Fibroblast of skin of scalp (primary cell): ENCODE results near the gene TMEM209. TPM values are rescaled to one million over a fixed set of nuclear protein-coding genes. Genes with fewer than 3 reads are reported as not detected.
A peak's percentile ranks its signal among the peaks of the same experiment; 100 is the strongest.
"Not testable (repeated sequence)": the region's sequence is repeated elsewhere in the genome, so short reads cannot be mapped to it uniquely, and the experiment has no call there.

Experiments used
- DNase-seq: peaks from one replicate; pipeline ENCODE4 v3.0.0-alpha.2; 2013
- polyA plus RNA-seq, 2 experiments: library from polyadenylated mRNA; unstranded; fragments of 120-200 nt; gene quantifications; one replicate each; pipeline ENCODE4 v1.2.1, GENCODE V29; 2013; ENCODE audit not compliant: insufficient read length in 2 of 2

Gene TMEM209
- 11.2 TPM for polyA plus RNA-seq (2013, experiment 1 of 2; ENCODE audit: insufficient read length)
- 12.7 TPM for polyA plus RNA-seq (2013, experiment 2 of 2; ENCODE audit: insufficient read length)

DNA sequence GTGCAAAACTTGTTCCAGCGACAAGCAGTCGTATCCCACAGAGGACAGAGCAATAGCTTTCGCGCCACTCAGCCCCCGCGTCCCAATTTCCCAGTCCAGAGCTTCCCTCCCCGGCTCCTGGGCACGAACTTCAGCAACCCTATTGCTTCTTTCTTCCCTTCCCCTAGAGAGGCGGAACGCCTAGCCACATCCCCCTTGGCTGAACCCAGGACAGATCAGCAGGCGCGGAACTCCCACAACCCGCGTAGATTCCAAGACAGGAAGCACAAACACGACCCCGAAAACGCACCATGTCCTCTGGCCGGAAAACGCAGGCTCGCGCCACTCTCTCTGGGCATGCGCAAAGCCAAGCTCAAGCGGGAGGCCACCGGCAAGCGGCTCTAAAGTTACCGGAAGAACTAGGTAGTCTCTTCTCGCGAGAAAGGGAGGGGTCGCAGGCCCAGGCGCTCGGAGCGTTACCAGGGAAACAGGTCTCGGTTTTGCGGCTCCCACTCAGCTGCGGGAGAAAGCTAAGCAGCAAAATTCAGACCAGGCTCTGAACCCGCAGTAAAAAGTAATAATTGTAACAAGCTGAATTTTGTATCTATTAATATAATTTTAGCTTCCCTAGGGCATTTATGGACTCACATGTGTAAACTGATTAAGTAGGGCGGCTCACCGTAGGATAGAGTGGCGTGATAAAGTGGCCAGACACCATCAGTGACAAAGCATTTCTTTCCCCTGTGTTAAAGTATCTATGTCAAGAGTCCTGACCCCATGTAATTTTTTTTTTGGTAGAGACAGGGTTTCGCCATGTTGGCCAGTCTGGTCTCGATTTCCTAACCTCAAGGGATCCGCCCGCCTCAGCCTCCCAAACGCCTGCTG, at the start of gene TMEM209:
Gene TMEM209, minus strand, starts transcription at position 323 of the 864 bp plus-strand sequence. Its CDS starts 31 bp downstream, at position 292.
- DNase-seq = peak; percentile 98

DNA sequence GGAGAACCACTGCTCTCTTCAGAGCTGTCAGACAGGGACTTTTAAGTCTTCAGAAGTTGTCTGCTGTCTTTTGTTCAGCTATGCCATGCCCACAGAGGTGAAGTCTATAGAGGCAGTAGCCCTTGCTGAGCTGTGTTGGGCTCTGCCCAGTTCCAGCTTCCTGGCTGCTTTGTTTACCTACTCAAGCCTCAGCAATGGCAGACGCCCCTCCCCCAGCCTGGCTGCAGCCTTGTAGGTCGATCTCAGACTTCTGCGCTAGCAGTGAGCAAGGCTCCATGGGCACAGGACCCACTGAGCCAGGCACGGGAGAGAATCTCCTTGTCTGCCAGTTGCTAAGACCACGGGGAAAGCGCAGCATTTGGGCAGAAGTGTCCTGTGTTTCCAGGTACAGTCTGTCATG, 49.3 kb upstream of the TMEM209 start:
- no peak for DNase-seq

DNA sequence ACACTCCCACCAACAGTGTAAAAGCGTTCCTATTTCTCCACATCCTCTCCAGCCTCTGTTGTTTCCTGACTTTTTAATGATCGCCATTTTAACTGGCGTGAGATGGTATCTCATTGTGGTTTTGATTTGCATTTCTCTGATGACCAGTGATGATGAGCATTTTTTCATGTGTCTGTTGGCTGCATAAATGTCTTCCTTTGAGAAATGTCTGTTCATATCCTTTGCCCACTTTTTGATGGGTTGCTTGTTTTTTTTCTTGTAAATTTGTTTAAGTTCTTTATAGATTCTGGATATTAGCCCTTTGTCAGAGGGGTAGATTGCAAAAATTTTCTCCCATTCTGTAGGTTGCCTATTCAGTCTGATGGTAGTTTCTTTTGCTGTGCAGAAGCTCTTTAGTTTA, 44.4 kb upstream of the TMEM209 start:
- DNase-seq = not testable (repeated sequence)

DNA sequence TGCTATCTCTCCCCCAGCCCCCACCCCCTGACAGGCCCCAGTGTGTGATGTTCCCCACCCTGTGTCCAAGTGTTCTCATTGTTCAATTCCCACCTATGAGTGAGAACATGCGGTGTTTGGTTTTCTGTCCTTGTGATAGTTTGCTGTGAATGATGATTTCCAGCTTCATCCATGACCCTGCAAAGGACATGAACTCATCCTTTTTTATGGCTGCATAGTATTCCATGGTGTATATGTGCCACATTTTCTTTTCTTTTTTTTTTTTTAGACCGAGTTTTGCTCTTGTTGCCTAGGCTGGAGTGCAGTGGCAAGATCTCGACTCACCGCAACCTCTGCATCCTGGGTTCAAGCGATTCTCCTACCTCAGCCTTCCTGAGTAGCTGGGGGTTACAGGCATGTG, 43.6 kb upstream of the TMEM209 start:
- DNase-seq = not testable (repeated sequence)

DNA sequence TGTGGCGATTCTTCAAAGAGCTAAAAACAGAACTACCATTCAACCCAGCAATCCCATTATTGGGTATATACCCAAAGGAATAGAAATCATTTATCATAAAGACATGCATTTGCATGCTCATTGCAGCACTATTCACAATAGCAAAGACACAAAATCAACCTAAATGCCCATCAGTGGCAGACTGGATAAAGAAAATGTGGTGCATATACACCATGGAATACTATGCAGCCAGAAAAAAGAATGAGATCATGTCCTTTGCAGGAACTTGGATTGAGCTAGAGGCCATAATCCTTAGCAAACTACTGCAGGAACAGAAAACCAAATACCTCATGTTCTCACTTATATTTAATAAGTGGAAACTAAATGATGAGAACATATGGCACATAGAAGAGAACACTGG, 41.3 kb upstream of the TMEM209 start:
- not testable (repeated sequence) for DNase-seq

DNA sequence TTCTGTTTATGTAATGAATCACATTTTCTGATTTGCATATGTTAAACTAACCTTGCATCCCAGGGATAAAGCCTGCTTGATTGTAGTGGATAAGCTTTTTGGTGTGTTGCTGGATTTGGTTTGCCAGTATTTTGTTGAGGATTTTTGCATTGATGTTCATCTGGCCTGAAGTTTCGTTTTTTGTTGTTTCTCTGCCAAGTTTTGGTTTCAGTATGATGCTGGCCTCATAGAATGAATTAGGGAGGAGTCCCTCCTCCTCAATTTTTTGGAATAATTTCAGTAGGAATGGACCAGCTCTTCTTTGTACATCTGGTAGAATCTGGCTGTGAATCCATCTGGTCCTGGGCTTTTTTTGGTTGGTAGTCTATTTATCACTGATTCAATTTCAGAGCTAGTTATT, 38.3 kb upstream of the TMEM209 start:
- DNase-seq = peak; percentile 30

DNA sequence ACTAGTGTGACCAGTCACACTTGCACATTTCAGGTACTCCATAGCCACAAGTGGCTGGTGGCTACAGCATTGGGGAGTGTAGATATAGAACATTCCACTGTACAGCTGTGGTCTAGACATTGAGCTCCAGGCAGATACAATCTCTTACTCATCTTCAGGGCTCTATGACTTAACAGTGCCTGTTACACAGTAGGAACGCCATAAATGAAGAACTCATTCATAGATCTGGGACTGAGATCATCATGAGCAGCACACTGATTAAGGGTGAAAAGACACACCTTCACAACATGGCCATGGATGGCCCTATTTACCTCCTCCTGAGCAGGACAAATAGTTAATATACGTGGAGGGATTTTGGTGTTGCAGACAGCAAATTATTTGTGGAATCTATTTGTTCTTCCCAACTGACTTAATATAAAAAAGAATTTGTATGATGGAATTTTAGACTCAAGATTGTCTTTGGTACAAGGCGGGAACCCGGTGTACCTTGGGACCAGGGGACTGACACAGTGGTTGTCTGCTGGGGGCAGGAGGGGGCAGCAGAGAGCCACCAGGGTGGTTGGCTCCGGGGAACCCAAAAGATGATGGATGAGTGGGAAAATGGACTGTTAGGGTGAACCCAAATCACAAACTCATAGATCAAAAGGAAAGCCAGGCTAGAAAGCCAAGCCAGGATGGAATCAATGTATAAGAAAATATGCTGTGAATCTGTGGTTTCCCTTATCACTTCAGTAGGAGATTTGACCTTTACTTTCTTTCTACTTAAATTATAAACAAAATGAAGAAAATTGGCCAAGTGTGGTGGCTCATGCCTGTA, 37.2 kb upstream of the TMEM209 start:
- peak; percentile 59 for DNase-seq

DNA sequence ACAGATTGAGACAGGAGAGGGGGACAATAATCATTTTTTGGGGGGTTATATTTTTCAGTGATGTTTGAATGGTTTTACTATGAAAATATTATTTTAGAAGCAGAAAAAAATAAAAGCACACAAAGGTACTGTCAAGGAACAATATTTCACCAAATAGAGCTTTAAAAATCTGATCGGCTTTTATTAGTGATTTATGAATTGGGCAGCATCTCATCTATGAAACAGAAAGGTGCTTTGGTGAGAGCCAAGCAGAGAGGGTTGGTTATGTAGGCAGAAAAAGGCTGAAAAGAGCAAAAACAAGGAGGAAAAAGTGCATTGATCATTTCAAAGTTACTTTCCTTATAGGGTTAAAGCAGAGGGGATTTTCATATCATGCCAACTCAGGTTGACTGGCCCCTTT, 35.0 kb upstream of the TMEM209 start:
- no peak for DNase-seq

DNA sequence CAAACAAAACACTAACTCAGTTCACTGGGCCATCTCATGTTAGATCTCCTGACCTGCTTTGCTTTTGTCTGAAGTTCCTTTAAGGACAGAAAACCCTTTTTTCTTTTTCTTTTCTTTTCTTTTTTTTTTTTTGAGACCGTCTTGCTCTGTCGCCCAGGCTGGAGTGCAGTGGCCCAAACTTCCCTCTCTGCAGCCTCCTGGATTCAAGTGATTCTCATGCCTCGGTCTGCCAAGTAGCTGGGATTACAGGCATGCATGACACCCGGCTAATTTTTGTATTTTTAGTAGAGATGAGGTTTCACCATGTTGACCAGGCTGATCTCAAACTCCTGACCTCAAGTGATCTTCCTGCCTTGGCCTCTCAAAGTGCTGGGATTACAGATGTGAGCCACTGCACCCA, 31.2 kb upstream of the TMEM209 start:
- DNase-seq = not testable (repeated sequence)

DNA sequence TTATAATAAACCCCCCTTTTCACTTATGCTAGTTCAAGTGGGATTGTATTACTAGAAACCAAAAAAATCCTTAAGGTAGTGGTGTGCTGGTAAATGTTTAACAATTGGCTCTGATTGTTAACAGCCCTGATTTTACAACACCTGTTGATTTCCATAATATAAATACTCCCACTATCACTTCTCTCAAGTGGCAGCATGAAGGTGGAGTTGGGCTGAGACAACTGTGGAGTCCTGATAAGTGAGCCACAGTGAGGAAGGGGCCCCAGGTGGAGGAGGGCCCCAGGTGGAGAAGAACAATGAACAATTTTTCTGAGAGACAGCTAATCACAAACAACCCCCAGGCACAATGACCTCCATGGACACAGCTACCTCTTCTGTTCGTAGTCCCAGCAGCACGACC, 28.9 kb upstream of the TMEM209 start:
- DNase-seq = no peak

DNA sequence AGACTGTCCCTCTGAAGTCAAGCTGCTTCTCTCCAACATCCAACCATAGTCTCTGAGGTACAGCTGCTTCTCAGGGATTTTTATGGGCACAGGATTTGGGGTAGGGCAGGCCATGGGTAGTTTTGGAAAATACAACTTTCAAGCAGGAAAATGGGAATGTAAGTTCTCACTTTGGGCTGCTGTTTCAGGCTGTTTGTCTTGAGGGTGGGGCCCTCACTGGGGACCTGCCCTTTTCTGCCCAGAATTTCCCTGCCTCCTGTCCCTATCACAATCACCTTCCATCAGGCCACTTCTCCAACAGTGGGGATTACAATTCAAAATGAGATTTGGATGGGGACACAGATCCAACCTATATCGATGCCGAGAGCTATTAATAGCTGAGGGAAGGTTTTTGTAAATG, 27.0 kb upstream of the TMEM209 start:
- no peak for DNase-seq

DNA sequence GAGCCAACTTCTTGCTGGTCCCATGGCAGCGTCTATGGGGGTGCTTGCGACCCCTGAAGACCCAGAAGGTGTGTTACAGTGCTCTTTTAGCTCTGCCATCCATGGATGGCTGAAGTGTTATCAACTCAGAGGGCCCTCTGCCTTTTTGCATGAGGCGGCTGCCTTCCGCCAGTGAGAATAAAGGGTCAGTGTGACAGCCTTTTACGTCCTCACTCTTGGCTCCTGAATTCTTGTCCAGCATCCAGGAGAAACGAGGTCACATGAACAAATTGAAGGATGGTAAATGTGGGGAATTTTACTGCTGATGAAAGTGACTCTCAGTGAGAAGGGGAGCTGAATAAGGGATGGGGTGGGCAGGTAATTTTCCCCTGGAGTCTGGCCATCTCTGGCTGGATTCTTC, 26.6 kb upstream of the TMEM209 start:
- no peak for DNase-seq

DNA sequence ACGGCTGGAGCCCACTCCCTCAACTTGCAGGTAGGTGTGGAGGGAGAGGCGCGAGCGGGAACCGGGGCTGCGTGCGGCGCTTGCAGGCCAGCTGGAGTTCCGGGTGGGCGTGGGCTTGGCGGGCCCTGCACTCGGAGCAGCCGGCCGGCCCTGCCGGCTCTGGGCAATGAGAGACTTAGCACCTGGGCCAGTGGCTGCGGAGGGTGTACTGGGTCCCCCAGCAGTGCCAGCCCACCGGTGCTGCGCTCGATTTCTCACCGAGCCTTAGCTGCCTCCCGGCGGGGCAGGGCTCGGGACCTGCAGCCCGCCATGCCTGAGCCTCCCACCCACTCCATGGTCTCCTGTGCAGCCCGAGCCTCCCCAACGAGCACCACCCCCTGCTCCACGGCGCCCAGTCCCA, 24.8 kb upstream of the TMEM209 start:
- DNase-seq = not testable (repeated sequence)

DNA sequence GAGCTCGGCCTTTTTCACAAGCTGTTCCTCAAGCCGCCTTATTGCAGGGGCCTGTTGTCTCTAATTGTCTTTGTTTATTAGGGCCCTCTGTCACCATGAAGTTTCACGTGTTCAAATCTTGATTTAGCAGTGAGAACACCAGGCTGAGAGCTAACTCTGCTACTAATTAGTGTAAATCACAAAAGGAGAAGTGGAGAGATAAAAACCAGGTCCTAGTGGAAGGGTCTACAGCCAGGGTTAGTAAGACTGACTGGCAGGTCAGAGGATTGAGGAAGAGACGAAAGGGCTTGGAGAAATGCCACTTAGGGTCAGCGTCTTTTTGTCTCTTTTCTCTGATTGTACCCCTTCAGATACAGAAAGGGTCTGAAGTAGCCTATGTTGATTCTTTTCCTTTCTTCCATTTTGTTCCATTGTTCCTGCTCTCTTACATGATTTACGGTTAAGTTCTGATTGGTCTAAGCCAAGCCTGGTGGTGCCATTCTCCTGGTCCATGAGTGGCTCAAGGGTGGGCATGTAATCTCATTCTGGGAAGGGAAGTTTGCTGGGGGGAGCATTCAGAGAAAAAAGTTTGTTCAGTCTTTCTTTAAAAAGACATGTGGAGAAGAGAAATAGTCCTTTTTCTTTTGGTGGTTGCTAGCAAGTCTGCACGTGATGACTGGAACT, 23.8 kb upstream of the TMEM209 start:
- DNase-seq = no peak

DNA sequence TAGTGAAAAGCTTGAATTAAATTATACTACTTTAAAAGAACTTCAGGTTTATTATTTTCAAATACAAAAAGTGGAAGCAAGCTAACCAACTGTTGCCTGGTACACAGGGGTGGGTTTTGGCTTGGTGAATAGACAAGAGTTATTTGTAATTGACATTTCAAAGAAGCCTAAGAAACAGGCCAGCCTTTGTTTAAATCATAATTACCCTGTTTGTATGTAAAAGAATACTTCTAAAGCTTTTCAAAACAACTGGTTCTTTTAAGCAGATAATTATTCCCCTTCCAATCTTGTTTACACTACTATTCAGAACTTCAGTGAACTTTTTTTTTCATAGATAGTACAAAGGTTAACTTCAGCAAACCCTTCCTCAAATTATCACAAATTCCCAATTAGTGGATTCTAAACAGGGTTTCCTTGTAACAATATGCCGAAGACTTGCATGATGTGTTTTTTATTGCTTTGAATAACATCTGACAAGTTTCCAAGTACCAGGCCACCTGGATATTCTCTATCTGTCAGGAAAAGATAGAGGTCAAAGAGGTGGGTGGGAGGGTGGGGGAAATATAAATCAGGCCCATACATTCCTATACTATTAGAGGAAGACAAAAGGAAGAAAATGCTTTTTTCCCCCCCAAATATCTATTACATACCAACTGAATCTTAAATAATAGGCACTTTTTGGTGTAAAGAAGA, 22.8 kb upstream of the TMEM209 start:
- DNase-seq = no peak

DNA sequence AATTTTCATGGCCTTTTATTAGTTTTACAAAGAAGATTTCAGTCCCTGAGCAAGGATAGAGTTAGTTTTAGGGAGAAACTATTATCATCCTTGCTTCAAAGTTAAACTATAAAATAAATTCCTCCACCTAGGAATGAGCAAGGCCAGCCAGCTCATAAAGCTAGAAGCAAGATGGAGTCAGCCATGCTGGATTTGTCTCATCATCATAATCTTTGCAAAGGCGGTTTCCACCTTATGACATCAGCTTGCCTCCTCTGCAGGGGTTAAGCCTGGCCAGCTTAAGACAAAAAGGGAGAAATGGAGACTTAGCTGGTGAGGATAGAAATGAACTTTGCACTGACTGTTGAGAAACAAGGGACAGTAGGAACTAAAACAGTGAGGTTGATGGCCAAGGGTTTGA, 21.1 kb upstream of the TMEM209 start:
- DNase-seq = no peak

DNA sequence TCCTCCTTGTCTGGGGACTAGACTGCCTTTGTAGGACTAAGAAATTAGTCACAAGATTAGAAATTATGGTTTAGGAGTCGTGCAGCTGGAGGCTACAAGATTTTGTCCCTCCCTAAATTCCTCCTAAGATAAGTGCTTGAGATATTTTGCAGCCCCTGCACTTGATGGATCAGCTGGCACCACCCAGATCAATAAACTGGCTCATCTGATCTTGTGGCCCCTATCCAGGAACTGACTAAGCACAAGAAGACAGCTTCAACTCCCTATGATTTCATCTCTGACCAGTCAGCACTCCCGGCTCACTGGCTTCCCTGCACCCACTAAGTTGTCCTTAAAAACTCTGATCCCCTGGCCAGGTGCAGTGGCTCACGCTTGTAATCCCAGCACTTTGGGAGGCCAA, 19.7 kb upstream of the TMEM209 start:
- DNase-seq = not testable (repeated sequence)

DNA sequence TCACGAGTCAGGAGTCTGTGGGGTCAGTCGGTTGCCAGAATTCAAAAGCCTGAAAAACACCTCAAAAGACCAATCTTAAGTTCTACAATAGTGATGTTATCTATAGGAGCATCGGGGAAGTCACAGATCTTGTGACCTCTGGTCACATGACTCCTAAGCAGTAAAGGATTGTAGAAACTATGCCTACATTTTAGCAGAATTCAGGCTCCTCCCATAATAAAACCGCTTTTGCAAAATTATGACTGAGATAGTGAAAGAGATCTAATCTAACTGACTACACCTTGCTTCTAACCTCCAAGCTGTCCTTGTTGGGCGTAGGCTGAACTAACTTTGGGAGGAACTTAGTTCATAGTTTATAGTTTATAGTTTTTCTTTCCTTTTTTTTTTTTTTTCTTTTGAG, 19.0 kb upstream of the TMEM209 start:
- no peak for DNase-seq

DNA sequence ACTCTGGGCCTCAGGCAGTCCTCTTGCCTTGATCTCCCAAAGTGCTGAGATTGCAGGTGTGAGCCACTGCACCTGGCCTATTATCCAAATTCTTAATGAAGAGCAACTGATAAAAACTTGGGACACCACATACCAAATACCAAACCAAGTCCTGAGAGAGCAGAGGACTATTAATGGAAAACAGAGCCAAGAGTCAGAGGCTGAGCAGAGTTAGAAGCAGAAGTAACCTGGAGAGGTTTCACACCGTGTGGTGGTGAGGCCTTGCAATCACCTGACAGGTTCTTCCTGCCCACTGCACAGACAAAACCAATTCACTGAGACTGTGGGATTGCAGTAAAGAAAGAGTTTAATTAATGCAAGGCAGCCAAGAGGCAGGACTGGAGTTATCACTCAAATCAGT, 18.4 kb upstream of the TMEM209 start:
- DNase-seq = no peak

DNA sequence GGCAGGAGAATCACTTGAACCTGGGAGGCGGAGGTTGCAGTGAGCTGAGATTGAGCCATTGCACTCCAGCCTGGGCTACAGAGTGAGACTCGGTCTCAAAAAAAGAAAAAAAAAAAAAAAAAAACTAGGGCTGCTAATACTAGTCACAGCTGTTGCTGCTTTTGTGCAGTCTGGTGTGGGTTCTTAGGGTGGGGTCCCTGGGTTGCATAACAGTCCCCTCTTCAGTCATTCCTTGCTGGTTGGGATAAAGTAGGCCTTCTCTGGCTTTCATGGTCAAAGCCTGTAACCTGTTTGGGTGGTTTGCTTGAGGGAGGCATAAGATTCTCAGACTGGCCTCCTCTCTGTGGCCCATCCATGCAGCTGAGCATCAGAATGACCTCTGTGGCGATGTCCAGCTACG, 16.5 kb upstream of the TMEM209 start:
- no peak for DNase-seq

DNA sequence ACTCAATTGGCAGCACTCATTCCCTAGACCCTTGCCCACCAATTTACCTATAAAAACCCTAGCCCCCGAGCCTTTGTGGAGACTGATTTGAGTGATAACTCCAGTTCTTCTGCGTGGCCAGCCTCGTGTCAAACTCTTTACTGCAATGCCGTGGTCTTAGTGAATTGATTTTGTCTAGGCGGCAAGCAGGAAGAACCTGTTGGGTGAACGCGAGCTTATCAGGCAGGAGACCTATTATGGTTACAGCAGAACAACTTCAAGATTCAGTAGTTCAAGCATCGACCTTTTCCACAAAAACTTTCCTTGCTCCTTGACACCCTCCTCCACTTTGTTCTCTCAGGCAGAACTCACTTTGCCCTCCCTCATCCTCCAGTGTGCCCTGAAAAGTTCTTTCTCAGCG, 14.7 kb upstream of the TMEM209 start:
- no peak for DNase-seq
